Thyroid gland (tissue), 4 donors: Measurements from ENCODE around the gene DPYSL4.

Source experiments
- POLR2A ChIP-seq, 2 donors: fragments of 450-650 bp; IDR thresholded peaks; one replicate each; pipeline ENCODE4 v1.6.1; 2017; ENCODE audit warnings: antibody characterized with exemption in 2 of 2, mild to moderate bottlenecking in 2 of 2, moderate library complexity in 1 of 2
- TF ChIP-seq, protein P1 (sequence below), 6 experiments: fragments of 200-600 bp in 3 of 6; fragments of 450-650 bp in 3 of 6; sonication (generic) in 3 of 6; IDR thresholded peaks; one replicate each; pipeline ENCODE4 v1.5.1; 2016 to 2019; ENCODE audit warnings: antibody characterized with exemption in 6 of 6, mild to moderate bottlenecking in 2 of 6, inconsistent platforms in 1 of 6, moderate library complexity in 1 of 6

DNA sequence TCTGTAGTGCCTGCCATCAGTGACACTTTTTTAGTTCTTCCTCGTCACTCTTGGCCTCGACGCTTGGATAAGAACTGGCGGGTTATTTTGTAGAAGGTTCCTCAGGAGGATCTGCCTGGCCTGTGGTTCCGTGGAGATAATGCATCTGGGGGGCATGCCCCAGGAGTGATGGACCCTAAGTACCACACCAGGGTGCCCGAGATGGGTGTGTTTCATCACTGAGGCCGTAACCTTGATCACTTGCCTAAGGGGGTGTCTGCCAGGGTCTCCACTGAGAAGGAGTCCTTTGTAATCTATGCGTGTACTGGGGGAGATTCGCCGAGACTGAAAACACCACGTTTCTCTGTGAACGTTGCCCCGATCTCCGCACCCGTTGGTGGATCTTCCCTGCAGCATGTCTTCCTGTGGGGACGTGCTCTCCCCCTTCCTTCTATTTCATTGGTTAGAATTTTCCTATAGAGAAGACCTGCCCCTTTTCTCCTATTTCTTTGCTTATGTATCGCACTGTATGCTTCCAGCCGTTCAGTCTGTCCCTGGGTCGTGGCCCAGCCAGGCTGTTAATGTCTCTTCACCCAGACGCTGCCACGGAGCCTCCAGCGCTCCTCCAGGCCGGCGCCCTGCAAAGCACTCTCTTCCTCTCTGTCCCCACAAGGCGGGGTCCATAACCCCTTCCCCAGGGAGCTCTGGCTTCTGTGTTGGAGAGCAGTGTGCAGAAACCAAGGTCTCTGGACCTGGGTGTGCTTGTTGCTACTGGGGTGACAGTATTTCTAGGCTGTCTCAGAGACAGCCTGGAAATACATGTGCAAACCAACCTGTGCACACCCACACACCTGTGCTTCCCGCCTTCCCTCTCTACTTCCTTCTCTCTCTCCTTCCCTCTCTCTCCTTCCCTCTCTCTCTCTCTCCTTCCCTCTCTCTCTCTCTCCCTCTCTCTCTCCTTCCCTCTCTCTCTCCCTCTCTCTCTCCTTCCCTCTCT is 14.4 kb upstream of the DPYSL4 start:
- TF ChIP-seq, protein P1, sequence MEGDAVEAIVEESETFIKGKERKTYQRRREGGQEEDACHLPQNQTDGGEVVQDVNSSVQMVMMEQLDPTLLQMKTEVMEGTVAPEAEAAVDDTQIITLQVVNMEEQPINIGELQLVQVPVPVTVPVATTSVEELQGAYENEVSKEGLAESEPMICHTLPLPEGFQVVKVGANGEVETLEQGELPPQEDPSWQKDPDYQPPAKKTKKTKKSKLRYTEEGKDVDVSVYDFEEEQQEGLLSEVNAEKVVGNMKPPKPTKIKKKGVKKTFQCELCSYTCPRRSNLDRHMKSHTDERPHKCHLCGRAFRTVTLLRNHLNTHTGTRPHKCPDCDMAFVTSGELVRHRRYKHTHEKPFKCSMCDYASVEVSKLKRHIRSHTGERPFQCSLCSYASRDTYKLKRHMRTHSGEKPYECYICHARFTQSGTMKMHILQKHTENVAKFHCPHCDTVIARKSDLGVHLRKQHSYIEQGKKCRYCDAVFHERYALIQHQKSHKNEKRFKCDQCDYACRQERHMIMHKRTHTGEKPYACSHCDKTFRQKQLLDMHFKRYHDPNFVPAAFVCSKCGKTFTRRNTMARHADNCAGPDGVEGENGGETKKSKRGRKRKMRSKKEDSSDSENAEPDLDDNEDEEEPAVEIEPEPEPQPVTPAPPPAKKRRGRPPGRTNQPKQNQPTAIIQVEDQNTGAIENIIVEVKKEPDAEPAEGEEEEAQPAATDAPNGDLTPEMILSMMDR (IDR thresholded peaks at IDR 0.05) = no peak
- no peak for TF ChIP-seq POLR2A (IDR thresholded peaks at IDR 0.05)
